Muscle layer of duodenum (tissue), 2 donors: Measurements from ENCODE around the gene INAVA.

Source experiments
- H3K27ac ChIP-seq: one replicate; pipeline ENCODE4 v1.7.0; 2013; ENCODE audit warnings: mild to moderate bottlenecking, low read length
- H3K27me3 ChIP-seq: one replicate; pipeline ENCODE4 v1.7.0; 2013; ENCODE audit warnings: low read depth, mild to moderate bottlenecking, control low read depth, low read length
- H3K36me3 ChIP-seq, 2 donors: one replicate each; pipeline ENCODE4 v1.7.0; 2013; ENCODE audit warnings: low read length in 2 of 2, control low read depth in 1 of 2, mild to moderate bottlenecking in 1 of 2; ENCODE audit not compliant: insufficient read depth in 2 of 2, control insufficient read depth in 1 of 2
- H3K4me1 ChIP-seq, 2 donors: one replicate each; pipeline ENCODE4 v1.7.0; 2013; ENCODE audit warnings: low read length in 2 of 2, mild to moderate bottlenecking in 2 of 2, control low read depth in 1 of 2, moderate library complexity in 1 of 2; ENCODE audit not compliant: insufficient read depth in 2 of 2, control insufficient read depth in 1 of 2
- H3K4me3 ChIP-seq, 2 donors: one replicate each; pipeline ENCODE4 v1.7.0; 2013; ENCODE audit warnings: low read length in 2 of 2, low read depth in 1 of 2, mild to moderate bottlenecking in 1 of 2
- H3K9me3 ChIP-seq, 2 donors: one replicate each; pipeline ENCODE4 v1.7.0; 2013; ENCODE audit warnings: low read length in 2 of 2, control low read depth in 1 of 2, mild to moderate bottlenecking in 1 of 2; ENCODE audit not compliant: control insufficient read depth in 1 of 2
- donor health status: healthy.

The INAVA gene

DNA sequence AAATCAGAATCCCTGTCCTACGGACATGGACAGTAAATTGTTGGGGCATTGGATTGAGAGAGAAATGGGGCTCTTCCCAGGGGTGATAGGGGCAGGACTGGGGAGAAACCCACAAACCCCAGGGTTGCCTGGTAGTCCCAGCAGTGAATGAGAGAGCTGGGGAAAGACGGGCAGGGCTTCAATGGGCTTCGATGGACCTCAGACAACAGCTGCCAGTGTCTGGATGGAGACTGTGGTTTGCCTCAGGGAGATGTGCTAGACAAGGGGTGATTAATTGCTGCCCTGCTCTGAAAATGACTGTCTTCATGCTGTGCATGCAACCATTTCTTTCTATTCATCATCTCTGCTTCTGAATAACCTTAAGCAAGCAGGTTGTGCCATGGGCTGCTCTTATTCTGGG lies 14.5 kb upstream of the INAVA start:
- no peaks in the 10 kb centered on the region for H3K36me3 ChIP-seq
- H3K27me3 ChIP-seq = peaks cover 3% of the 10 kb centered on the region
- H3K9me3 ChIP-seq = no peaks in the 10 kb centered on the region
- H3K4me3 ChIP-seq = no peak overlapping the region
- no peak overlapping the region for H3K27ac ChIP-seq
- no peaks in the 10 kb centered on the region for H3K4me1 ChIP-seq

DNA sequence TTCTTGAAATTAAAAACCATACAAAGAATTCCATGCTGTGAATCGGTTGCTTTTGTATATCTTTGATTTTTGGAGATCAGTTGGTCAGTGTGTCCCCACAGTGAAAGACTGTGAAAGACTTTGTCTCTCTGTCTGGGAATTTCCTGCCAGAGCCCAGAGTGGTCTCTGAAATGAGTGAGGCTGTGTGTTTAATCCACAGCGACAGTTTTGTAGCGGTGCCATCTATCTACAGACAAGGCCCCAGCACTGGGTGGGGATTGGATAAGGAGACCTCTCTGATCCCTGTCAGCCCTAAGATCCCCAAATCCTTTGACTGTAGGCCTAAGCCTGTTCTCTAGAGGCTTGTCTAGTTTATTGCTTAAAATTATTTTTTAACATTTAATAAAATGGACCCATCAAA lies 11.6 kb upstream of the INAVA start:
- Histone ChIP-seq H3K9me3 (no peaks in the 10 kb centered on the region), H3K27me3 (no peaks in the 10 kb centered on the region), H3K36me3 (no peaks in the 10 kb centered on the region), H3K4me1 (peaks cover 0 to 5% of the 10 kb centered on the region in 2 donors), H3K27ac (no peak overlapping the region), H3K4me3 (no peak overlapping the region)

DNA sequence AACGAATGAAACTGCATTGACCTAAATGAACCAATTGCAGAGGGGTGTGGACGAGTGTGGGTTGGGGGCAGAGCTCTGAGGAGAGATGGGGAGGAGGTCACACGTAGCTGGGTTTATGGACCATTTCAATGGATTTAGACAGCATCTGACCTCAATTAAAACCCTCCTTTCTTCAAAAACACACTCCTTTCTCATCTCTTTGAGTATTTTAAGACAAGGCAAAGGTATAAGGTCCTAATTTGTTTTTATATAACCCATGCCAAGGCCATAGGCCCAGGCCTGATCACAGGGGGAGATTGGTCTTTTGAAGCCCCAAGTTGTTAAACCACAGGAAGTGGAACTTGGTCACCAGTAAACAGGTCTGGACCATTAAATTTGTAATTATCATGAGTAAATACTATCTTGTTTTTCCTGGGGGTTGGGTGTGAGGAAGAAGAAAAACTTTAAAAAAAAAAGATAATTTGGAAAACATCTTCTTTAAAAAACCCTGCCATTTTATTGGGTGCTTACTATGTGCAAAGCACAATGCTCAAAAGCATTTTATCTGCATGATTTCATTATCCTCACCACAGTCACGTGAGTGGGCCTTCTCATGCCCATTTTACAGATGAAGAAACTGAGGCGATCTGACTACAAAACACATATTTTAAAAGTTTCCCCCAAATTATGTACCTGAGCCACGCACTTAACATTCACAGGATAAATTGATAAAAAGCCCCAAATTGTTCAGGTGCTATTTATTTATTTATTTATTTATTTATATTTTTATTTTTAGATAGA lies 8.9 kb upstream of the INAVA start:
- peaks cover 0 to 8% of the 10 kb centered on the region in 2 donors for H3K4me1 ChIP-seq
- no peak overlapping the region for H3K27ac ChIP-seq
- H3K36me3 ChIP-seq = no peaks in the 10 kb centered on the region
- H3K4me3 ChIP-seq = no peak overlapping the region
- no peaks in the 10 kb centered on the region for H3K9me3 ChIP-seq
- H3K27me3 ChIP-seq = no peaks in the 10 kb centered on the region

DNA sequence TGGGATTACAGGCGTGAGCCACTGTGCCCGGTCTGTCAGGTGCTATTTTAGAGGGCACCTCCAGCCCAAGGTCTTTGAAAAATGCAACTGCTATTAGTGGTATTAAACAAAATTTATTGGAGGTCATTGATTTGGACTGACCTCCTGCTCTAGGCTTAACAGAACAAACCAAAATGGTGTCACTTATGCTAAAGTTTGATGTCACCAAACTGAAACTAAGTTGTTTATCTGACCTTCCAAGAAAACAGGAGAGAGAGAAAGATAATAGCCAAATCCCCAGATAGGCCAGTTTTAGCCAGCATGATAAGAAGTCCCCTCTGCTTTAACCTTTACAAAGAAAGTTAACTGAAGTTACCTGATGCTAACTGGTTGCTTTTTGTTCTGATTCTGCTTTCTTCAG lies 8.1 kb upstream of the INAVA start:
- H3K4me3 ChIP-seq = no peak overlapping the region
- H3K27ac ChIP-seq = no peak overlapping the region

DNA sequence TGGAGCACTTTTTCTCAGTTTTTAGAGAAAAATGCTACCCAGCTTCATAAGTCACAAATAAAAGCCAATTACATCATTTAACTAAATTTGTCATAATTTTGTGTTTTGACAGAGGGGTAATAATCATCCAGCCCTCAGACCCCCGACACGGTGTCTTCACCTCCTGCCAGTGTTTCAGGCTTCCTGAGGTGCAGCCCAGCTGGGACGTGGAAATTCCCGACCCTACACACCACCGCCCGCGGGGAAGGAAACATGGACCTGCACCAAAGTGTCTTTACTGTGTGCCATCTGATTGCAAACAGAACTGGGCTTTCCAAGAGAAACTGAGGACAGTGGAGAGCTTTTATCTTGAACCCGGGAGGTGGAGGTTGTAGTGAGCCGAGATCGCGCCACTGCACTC lies 7.7 kb upstream of the INAVA start:
- Histone ChIP-seq H3K27ac (no peak overlapping the region), H3K27me3 (no peaks in the 10 kb centered on the region), H3K4me3 (no peak overlapping the region), H3K9me3 (no peaks in the 10 kb centered on the region), H3K36me3 (no peaks in the 10 kb centered on the region), H3K4me1 (peaks cover 0 to 19% of the 10 kb centered on the region in 2 donors)

More for the DNA sequence above, 8.1 kb upstream of the INAVA start:
- Histone ChIP-seq H3K36me3 (no peaks in the 10 kb centered on the region), H3K9me3 (no peaks in the 10 kb centered on the region), H3K27me3 (no peaks in the 10 kb centered on the region), H3K4me1 (peaks cover 0 to 15% of the 10 kb centered on the region in 2 donors)

DNA sequence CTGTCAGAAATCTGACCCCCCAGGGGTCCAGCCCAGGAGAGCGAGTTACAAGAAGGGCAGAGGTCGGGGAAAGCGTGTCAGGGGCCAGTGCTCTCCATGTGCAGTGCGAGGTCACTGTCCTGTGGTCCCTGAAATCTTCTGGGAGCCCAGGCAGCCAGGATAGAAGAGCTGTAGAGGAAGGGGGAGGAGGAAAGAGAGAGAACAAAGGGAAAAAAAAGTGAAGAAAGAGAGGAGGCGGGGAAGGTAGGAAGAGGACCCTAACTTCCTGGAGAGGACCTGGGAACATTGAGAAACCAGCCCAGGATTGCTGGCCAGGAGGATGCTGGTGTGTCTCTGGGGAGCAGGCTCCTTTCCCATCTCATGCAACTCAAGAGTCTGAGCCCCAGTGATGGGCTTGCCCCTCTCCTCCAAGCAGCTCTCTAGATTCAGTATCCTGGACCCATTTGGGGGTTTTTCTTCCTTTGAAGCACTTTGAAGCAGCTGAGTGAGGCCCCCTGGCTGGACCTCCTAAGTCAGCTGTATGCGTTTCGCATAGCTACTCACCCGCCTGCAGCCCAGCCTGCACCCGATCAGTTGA lies 6.8 kb upstream of the INAVA start:
- Histone ChIP-seq H3K27ac (no peak overlapping the region), H3K27me3 (no peaks in the 10 kb centered on the region), H3K9me3 (no peaks in the 10 kb centered on the region), H3K4me1 (peaks cover 0 to 19% of the 10 kb centered on the region in 2 donors), H3K4me3 (no peak overlapping the region), H3K36me3 (no peaks in the 10 kb centered on the region)

DNA sequence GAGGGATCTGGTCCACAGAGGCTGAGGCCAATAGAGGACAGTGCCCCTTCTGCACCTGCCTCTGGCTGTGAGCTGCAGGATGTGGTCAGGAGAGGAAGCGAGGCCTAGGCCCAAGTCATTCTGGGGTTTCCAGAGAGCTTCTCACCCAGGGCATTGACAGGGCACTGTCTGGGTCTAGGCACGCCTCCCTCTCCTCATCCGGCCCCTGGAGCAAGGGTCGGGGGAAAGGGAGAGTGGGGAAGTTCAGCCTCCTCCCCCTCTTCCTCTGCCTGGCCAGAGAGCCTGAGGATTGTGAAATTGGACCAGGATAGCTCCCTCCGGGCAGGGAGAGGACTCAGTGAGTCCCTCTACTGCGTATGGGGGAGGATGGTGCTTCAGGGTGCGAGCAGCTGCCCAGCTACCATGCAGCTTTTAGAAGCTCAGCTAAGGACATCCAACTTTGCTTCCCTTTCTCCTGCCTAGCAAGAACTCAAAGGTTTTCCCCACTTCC lies 6.3 kb upstream of the INAVA start:
- H3K4me3 ChIP-seq = no peak overlapping the region
- no peak overlapping the region for H3K27ac ChIP-seq
- no peaks in the 10 kb centered on the region for H3K36me3 ChIP-seq
- no peaks in the 10 kb centered on the region for H3K27me3 ChIP-seq
- peaks cover 0 to 19% of the 10 kb centered on the region in 2 donors for H3K4me1 ChIP-seq
- no peaks in the 10 kb centered on the region for H3K9me3 ChIP-seq

DNA sequence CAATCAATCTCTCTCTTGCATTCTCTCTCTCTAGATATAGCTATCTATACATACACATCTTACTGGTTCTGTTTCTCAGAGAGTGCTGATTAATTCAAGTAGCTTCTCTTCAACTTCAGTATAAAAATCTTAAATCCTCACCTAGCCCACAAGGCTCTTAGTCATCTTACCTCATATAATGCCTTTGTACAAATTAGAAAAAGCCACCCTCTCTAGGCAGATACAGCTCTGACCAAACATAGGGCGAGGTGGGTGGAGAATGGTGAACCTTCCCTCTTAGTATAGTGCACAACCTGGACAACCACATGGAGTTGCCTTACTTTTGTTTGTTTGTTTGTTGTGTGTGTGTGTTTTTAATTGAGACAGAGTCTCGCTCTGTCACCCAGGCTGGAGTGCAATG lies 5.1 kb upstream of the INAVA start:
- H3K9me3 ChIP-seq = no peaks in the 10 kb centered on the region
- H3K36me3 ChIP-seq = no peaks in the 10 kb centered on the region
- peaks cover 0 to 19% of the 10 kb centered on the region in 2 donors for H3K4me1 ChIP-seq
- no peak overlapping the region for H3K27ac ChIP-seq
- H3K4me3 ChIP-seq = no peak overlapping the region
- H3K27me3 ChIP-seq = no peaks in the 10 kb centered on the region

DNA sequence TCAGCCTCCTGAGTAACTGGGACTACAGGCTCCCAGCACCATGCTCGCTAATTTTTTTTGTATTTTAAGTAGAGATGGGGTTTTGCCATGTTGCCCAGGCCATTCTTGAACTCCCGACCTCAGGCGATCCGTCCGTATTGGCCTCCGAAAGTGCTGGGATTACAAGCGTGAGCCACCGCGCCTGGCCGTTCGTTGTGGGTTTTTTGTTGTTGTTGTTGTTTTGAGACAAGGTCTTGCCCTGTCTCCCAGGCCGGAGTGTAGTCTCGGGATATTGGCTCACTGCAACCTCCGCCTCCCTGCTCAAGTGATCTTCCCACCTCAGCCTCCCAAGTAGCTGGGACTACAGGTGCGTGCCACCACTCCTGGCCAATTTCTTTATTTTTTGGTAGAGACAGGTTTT lies 4.7 kb upstream of the INAVA start:
- peaks cover 0 to 19% of the 10 kb centered on the region in 2 donors for H3K4me1 ChIP-seq
- H3K27me3 ChIP-seq = no peaks in the 10 kb centered on the region
- H3K36me3 ChIP-seq = no peaks in the 10 kb centered on the region
- H3K9me3 ChIP-seq = no peaks in the 10 kb centered on the region
- H3K4me3 ChIP-seq = no peak overlapping the region
- no peak overlapping the region for H3K27ac ChIP-seq

DNA sequence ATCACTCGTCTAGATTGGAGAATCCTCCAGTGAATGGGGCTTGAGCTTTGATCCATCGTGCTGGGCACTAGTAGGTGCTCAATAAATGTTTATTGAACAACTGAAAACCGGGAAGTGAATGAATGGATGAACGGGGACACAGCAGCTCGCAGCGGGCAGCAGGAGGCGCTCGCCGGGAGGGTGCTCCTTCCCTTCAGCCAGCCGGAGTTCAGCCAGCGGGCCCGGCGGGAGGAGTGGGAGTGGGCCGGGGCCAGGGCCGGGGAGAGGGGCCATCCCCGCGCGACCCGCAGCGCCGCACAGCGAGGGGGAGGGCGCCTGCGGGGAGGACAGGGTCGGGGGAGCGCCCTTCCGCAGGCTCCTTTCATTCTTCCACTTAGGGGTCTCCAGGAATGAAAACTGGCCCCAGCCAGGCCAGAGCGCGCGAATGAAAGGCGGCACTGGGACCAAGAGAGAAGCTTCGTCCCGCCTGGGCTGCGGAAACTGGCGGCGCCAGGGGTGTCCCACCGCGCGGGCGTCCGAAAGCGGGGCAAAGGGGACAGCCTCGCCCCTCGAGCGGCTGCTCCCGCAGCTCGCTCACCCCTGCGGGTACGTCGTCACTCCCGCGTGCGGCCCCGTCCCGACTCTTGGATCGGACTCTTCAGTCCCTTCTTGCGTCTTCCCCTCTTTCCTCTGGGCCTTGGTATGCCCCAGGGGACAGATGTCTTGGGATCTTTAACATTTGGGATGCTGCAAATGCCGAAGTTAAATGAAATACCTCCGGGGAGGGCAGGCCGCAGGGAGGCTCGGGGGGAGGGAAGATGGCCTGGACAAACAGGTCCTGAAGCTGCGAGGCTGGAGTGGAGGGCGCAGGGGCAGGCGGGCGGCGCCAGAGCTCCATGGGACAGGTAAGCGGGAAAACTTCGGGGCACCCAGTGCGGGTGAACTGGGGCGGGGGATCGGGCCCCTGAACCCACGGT lies 3.6 kb upstream of the INAVA start:
- H3K4me3 ChIP-seq = peak overlapping the region; percentile 60 to 64
- no peaks in the 10 kb centered on the region for H3K27me3 ChIP-seq
- no peaks in the 10 kb centered on the region for H3K9me3 ChIP-seq
- no peaks in the 10 kb centered on the region for H3K36me3 ChIP-seq
- peaks cover 0 to 19% of the 10 kb centered on the region in 2 donors for H3K4me1 ChIP-seq
- H3K27ac ChIP-seq = peak overlapping the region; percentile 39

DNA sequence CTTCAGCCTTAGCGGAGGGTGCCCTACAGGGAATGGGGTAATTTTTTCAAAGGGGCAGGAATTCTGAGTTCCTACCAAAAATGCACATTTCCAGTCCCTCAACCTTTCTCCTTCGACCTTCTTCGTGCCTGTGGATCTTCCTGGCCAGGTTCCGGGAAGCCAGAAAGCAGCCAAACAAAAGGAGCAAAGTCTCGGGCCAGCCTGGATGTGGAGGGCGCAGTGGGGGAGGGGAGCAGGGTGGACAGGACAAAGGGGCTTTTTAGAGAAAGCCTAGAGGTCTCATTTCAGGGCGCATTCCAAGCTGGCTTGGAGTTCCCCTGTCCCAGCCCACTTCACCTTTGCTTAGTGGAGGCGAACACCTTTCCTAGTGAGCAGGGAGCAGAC lies 2.9 kb upstream of the INAVA start:
- H3K36me3 ChIP-seq = no peaks in the 10 kb centered on the region
- peak overlapping the region; percentile 39 for H3K27ac ChIP-seq
- peaks cover 0 to 19% of the 10 kb centered on the region in 2 donors for H3K4me1 ChIP-seq
- H3K4me3 ChIP-seq = peak overlapping the region; percentile 60 to 64
- H3K27me3 ChIP-seq = no peaks in the 10 kb centered on the region
- no peaks in the 10 kb centered on the region for H3K9me3 ChIP-seq
